Activated CD8-positive, alpha-beta memory T cell treated with anti-CD3 and anti-CD28 coated beads, Interleukin-2, amount 50 U/mL, for 1 hour (primary cell): Measurements from ENCODE around the gene SMIM45.

Experiments
- DNase-seq: peaks from one replicate; pipeline ENCODE4 v3.0.0-alpha.2; 2020; ENCODE audit errors: extremely low read depth

SMIM45 gene

DNA sequence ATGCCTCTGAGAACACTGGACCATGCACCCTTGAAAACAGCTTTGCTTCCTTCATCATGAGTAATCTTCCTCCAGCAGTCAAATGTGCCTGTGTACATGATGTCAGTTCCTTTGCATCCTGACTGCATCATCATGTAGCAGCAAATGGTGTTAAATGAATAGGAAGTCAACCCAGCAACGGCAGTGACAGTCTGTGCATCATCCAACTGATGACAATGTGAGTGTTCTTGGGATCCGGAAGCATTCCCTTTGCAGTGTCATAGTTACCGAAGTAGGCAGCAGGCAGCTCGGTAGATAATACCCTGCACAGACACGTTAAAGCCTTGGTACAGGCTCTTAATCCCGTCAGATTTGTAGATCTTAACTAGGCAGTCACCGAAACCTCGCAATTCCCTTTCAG, 49.2 kb downstream of the SMIM45 start:
- no peak for DNase-seq

DNA sequence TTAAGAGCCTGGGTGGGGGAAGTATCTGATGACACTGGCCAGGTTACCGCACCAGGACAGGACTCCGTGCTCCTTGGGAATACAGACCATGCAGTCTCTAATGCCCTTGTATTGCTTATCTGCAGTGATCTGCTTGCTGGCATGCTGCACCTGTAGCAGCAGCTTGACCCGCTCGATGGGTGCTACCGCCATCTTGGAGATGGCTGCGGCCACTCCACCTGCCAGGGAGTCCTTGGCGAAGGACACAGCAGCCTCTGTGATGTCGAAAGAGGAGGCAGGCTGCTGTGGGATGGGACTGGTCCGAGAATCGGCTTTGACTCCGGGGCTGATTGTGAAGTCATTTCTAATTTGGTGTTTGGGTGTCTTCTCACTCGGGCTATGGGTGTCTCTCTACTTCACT, 49.8 kb downstream of the SMIM45 start:
- DNase-seq: no peak

- no peak for DNase-seq
Measured at GRCh38 chr22:42007922-42008321, 56.0 kb downstream of the SMIM45 start.
